GM06990 (cell line): ENCODE data around the gene PPP2R1B.

Source experiments
- DNase-seq: peaks from one replicate; pipeline ENCODE4 v3.0.0-alpha.2; 2011; ENCODE audit not compliant: insufficient read length; ENCODE audit errors: extremely low read depth
- H3K27me3 ChIP-seq: replicated peaks from 2 replicates; pipeline ENCODE4 v1.6.0; 2011; ENCODE audit warnings: low read length; ENCODE audit not compliant: control insufficient read depth, insufficient read depth
- H3K36me3 ChIP-seq: 2 replicates; pipeline ENCODE4 v1.5.1; 2011; ENCODE audit warnings: low read length; ENCODE audit not compliant: control insufficient read depth, insufficient read depth
- H3K4me3 ChIP-seq: replicated peaks from 2 replicates; pipeline ENCODE4 v1.5.1; 2011; ENCODE audit warnings: low read depth, mild to moderate bottlenecking, control low read depth, low read length
- TF ChIP-seq, protein P1 (sequence below): IDR thresholded peaks from 2 replicates; pipeline ENCODE4 v1.5.1; 2011; ENCODE audit warnings: low read length, control low read depth, mild to moderate bottlenecking, inconsistent platforms; ENCODE audit not compliant: insufficient read depth, poor library complexity, severe bottlenecking

The PPP2R1B gene

DNA sequence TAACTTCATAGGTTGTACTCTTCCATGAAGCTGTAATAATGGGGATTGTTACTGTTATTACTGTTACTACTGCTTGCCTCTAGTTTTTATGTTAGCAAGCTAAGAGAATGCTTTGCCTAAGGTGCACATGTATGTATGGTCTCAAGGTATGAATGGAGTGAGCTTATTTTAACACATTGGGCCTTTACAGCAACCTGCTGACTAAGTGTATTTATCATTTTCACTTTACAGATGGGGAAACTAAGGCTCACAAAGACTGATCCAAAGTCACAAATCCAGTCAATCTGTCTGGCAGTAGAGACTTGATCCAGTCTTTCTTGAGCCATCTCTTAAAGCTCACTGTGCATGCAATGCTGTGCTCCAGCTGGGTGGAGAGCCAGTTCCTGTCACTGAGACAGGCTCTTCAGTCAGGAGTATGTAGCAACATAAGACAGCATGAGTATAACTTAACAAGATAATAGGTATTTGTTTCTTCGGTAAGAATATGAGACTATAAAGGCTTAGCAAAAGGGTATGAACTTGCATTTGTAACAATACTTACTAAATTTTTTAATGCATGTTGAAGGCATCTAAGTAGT is 66.5 kb downstream of the PPP2R1B start:
- Histone ChIP-seq H3K4me3 (no peak overlapping the region), H3K27me3 (no peaks in the 10 kb centered on the region), H3K36me3 (no peaks in the 10 kb centered on the region)
- TF ChIP-seq, protein P1, sequence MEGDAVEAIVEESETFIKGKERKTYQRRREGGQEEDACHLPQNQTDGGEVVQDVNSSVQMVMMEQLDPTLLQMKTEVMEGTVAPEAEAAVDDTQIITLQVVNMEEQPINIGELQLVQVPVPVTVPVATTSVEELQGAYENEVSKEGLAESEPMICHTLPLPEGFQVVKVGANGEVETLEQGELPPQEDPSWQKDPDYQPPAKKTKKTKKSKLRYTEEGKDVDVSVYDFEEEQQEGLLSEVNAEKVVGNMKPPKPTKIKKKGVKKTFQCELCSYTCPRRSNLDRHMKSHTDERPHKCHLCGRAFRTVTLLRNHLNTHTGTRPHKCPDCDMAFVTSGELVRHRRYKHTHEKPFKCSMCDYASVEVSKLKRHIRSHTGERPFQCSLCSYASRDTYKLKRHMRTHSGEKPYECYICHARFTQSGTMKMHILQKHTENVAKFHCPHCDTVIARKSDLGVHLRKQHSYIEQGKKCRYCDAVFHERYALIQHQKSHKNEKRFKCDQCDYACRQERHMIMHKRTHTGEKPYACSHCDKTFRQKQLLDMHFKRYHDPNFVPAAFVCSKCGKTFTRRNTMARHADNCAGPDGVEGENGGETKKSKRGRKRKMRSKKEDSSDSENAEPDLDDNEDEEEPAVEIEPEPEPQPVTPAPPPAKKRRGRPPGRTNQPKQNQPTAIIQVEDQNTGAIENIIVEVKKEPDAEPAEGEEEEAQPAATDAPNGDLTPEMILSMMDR = no peak
- no peak for DNase-seq

DNA sequence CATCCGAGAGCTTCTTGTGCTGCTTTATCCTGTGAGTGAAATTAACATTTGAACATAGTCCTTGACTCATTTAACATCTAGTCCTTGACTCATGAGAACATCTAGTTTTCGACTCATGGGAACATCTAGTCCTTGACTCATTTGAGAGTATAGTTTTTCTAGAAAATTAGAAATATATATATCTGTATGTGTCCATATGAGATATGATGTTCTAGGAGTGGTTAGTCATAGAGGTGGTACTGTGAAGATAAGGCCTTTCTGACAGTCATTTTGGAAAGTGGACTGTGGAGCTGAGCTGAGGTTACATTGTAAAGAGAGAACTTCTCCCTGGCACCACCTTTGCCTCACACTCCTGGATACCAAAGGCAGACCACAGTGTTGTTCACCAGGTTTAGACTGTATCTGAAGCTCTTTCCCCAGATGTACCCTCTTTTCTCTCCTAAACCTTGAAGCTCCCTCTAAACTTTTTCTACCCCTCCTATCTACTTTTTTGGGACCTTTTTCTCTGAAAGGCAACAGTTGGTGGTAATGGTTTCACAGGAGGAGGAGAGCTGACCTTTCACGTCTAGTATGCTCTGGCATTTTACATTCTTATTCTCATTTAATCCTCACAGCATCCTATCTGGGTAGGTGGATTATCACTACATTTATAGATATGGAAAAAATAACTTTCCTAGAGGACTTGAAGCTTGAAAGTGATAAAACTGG is 67.2 kb downstream of the PPP2R1B start:
- TF ChIP-seq, protein P1 = no peak

DNA sequence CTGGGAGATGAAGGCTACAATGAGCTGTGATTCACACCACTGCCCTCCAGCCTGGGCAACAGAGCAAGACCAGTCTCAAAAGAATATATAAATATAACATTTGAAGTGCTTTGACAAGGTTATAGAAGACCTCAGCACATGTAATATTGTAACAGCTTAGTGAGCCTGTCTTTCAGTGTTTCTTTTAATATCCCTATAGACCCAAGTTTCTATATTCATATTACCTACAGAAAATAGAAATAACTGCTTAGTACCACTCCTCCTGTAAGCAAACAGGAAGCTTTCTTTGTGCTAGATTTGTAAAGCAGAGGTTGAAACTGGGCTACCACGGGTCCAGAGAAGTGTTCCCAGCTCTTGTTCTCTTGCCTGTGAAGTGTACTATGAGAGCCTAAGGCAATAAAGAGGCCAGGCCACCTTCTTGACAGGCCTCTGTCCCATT is 68.2 kb downstream of the PPP2R1B start:
- Histone ChIP-seq H3K36me3 (no peaks in the 10 kb centered on the region), H3K27me3 (no peaks in the 10 kb centered on the region), H3K4me3 (no peak overlapping the region)
- TF ChIP-seq, protein P1 = no peak
- DNase-seq = peak; percentile 38

More for the DNA sequence above, 67.2 kb downstream of the PPP2R1B start:
- Histone ChIP-seq H3K36me3 (no peaks in the 10 kb centered on the region), H3K27me3 (no peaks in the 10 kb centered on the region), H3K4me3 (no peak overlapping the region)
- DNase-seq = no peak

DNA sequence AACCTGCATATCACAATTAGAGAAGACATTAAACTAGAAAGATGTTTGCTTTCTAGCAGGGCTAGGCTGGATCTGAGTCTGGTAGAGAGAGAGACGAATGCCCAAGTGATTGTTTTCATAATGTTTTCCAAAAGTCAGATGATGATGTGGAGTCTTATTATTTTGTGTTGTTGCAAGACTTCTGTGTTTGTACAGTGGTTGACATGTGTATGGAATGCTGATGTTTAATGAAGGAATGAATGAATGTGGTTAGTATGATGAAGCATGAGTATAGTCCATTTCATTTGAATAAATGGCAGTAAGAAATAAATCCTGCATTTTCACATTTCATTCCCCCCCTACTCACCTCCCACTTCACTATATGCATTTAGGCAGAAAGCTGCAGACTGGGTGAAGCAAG is 69.6 kb downstream of the PPP2R1B start:
- Histone ChIP-seq H3K27me3 (no peaks in the 10 kb centered on the region), H3K36me3 (no peaks in the 10 kb centered on the region), H3K4me3 (no peak overlapping the region)
- TF ChIP-seq, protein P1 = no peak
- DNase-seq = no peak

DNA sequence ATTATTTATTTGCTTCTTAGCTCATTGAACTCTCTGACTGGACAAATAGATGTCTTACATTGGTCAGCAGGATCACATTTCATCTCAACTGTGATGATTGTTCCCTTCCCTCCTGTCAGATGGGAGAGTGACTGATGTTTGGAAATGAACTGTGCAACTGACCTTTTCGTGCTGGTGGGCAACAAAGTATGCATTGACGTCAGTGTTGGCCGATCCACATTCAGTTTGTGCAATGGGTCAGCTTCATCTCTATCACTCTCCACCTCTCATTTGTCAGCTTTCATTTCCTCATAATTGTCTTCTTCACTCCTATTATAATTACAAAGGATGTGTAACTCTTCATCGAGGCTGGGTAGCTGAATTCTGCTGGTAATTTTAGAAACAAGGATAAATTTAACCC is 71.3 kb downstream of the PPP2R1B start:
- H3K4me3 ChIP-seq = no peak overlapping the region
- TF ChIP-seq, protein P1 = no peak
- H3K27me3 ChIP-seq = no peaks in the 10 kb centered on the region
- DNase-seq = no peak
- no peaks in the 10 kb centered on the region for H3K36me3 ChIP-seq
